NOMO-1 treated with dmso at 0.1 percent for 144 hours (cell line): ENCODE results near the gene TRPC1.

Source experiments
- DNase-seq: peaks from one replicate; lab custom pipeline; 2025; ENCODE audit not compliant: unreplicated experiment; lab: John Stamatoyannopoulos, UW

The TRPC1 gene

DNA sequence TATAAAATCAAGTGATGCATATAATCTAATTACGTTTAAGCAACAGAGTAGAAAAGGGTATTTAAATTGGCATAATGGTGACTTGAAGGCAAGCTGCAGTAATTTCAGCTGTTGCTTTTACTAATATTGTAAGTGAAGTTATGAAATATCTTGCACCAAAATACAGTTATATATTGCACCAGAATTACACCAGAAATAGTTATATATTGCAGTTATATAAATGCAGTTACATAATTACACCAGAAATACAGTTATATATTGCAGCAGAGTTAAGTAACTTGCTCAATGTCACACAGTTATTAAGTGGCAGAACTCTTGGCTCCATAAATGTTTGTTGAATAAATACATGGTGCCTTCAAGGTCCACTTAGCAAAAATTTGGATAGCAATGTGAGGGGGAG is 113.7 kb downstream of the TRPC1 start:
- no peak for DNase-seq

- DNase-seq, result no peak
Observed at GRCh38 chr3:142839831-142840230, 116.0 kb downstream of the TRPC1 start.

GRCh38 chr3:142844339-142844977 is 120.6 kb downstream of the TRPC1 start:
- DNase-seq, result no peak

- no peak for DNase-seq
Observed at GRCh38 chr3:142846779-142847577, 123.1 kb downstream of the TRPC1 start.

DNA sequence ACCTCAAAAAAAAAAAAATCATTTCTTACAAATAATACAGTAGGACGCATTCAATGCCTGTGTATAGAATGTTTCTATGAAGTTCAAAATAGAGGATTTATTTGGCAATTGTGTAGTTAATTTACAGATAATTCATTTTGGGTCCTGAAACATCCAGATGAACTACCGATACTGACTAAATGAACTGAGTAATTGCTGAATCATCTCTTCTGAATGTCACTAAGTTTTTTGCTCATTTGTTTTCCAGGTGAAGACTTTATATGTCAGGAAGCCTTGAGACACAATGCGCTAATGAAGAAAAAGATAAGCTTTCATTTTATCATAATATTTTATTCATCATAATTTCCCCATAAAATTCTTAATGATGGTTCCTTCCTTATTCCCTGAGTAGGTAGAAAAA is 125.3 kb downstream of the TRPC1 start:
- DNase-seq, result no peak

GRCh38 chr3:142850395-142851023 is 126.7 kb downstream of the TRPC1 start:
- DNase-seq, result peak; percentile 93

DNA sequence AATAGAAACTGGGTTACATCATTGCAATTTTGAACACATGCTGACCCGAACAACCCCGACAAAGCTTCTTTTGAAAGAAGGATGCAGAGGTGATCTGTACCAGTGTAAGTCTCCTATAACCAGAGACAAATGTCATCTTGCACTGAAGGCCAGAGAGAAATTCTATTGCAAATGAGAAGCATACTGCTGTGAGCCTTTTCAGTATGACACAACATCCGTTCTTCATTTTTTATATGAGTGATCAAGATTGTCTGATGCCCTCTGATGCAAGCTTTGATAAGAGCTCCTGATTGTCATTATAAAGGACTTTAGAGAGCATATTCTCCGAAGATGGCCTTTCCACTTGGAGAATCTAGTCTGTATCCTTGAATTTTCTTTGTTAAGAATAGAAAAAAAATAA is 128.2 kb downstream of the TRPC1 start:
- DNase-seq, result no peak

- DNase-seq, result no peak
Observed at GRCh38 chr3:142853270-142854168, 129.7 kb downstream of the TRPC1 start.

GRCh38 chr3:142857056-142857455 is 133.2 kb downstream of the TRPC1 start:
- no peak for DNase-seq
